C1 segment of cervical spinal cord (tissue), 14 donors: ENCODE measurements around the gene THAP12.
"Not testable (repeated sequence)": the region's sequence is repeated elsewhere in the genome, so short reads cannot be mapped to it uniquely, and the experiment has no call there.

Experiments used
- DNase-seq, 14 donors: peaks; one replicate each; lab custom pipeline; 2025; lab: John Stamatoyannopoulos, UW

THAP12 gene

GRCh38 chr11:76327202-76327601, 53.7 kb downstream of the THAP12 start:
- DNase-seq, result no peak

GRCh38 chr11:76325185-76325584, 55.7 kb downstream of the THAP12 start:
- no peak for DNase-seq

DNA sequence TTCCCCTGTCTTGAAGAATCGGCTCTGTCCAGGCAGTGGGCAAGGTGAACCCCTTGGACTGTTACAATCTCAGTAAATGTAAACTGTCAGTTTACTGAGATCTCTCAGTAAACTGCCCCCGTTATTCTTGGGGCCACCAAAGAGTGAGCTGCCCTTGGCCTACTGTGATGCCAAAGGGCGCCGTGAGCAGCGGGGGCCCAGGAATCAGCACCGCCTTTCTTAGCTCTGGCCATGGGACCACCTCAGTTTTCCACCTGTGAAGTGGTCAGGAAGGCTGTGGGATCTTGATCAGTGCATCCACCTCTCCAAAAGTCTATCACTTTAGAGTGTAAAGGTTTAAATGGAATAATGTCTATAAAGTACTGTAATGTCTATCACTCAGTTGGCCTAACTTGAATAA, 57.1 kb downstream of the THAP12 start:
- DNase-seq, result no peak

- DNase-seq, result not testable (repeated sequence)
Observed at GRCh38 chr11:76323375-76323774, 57.6 kb downstream of the THAP12 start.

GRCh38 chr11:76322942-76323341, 58.0 kb downstream of the THAP12 start:
- DNase-seq, result no peak

DNA sequence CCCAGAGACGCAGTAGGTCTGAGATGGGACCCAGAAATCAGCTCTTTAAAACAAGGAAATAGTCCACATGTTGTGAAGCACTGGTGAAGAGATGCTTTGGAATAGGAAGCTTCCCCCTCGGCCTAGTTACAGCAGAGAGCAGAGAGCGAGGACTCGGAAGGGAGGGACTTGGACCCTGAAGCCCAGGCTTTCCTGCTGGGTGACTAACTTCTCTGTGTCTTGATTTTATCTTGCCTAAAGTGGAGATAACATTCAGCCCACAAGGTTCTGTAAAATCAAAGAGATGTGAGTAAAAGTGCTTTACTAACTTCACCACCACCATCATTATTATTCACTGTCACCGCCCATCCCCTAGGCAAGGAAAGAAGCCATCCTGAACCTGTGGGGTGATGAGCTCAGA, 58.4 kb downstream of the THAP12 start:
- no peak for DNase-seq

- DNase-seq, result no peak
Observed at GRCh38 chr11:76321820-76322524, 59.0 kb downstream of the THAP12 start.

- peak in 1 of 14 donors; percentile 8 for DNase-seq
Observed at GRCh38 chr11:76321340-76321739, 59.6 kb downstream of the THAP12 start.

- no peak for DNase-seq
Observed at GRCh38 chr11:76320929-76321328, 60.0 kb downstream of the THAP12 start.

- DNase-seq, result not testable (repeated sequence)
Observed at GRCh38 chr11:76319798-76320197, 61.1 kb downstream of the THAP12 start.

GRCh38 chr11:76318744-76319384, 62.1 kb downstream of the THAP12 start:
- peak; percentile 4 to 81 (median 47) for DNase-seq

DNA sequence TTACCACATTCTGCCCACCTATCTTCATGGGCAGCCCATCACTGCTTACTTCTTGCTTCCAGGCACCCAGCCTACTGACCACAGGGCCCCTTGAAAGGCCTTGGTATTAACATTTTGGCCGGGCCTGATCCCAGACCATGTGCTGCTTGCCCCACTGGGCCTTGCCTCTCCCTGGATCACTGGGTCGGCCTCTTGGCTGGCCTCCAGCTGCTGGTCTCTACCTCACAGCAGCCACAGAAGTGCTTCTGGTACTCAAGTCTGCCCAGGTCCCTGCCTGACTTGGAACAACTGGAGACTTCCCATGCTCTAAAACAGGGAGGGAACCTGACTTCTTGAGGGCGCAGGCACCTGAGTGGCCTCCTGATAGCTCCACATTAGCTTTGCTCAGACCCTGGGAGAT, 63.6 kb downstream of the THAP12 start:
- no peak for DNase-seq

GRCh38 chr11:76316726-76317125, 64.2 kb downstream of the THAP12 start:
- DNase-seq, result no peak

- DNase-seq, result no peak
Observed at GRCh38 chr11:76315182-76315853, 65.6 kb downstream of the THAP12 start.

- no peak for DNase-seq
Observed at GRCh38 chr11:76314741-76315090, 66.2 kb downstream of the THAP12 start.

GRCh38 chr11:76313913-76314740, 66.8 kb downstream of the THAP12 start:
- no peak for DNase-seq

DNA sequence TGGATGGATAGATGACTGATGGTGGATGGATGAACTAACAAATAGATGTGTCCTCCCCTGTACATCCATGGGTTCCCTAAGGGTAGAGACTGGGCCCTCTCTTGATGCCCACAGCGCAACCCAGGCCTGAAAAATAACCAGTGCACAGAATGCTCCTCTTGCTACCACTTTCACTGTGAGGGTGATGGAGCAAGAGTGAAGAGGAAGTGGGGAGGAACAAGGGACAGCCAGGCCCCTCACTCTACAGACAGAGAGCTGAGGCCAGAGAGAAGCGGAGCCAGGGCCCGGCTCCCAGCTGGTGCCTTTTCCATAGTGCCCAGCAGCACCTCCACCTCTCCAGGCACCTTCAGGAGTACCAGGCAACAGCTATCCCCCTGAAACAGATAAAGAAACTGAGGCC, 67.7 kb downstream of the THAP12 start:
- DNase-seq, result no peak

DNA sequence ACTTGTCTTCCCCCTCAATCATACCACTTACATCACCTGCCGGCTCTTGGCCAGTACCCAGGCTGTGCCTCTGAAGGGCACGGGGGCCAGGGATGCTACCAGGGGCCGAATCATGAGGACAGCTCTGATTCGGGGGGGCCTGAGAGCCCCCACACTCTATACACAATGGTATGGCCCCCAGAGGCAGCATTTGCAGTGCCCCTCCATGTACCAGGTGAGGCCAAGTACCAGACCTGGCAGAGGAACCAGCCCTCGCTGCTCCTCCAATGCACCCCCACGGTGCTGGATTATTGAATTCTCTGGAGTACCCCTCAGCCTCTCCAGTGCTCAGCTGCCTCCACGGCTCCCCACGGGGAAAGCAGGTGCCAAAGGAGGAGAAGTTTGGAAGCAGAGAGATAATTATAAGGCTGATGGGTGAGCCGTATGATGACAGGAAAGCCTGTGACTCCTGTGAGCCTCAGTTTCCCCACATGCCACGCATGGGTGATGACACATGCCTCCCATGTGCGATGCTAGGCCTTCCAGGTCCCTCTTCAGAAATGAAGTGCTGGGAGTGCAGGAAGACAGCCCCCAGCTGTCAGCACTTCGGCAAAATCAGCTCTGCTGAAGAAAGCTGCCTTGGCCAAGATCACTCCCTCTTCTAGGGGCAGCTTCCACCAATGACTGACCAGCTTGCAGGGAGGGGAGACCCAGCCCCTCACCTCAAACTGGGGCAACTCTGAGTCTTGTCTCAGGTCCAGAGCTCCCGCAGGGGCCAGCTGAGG, 69.9 kb downstream of the THAP12 start:
- no peak for DNase-seq

DNA sequence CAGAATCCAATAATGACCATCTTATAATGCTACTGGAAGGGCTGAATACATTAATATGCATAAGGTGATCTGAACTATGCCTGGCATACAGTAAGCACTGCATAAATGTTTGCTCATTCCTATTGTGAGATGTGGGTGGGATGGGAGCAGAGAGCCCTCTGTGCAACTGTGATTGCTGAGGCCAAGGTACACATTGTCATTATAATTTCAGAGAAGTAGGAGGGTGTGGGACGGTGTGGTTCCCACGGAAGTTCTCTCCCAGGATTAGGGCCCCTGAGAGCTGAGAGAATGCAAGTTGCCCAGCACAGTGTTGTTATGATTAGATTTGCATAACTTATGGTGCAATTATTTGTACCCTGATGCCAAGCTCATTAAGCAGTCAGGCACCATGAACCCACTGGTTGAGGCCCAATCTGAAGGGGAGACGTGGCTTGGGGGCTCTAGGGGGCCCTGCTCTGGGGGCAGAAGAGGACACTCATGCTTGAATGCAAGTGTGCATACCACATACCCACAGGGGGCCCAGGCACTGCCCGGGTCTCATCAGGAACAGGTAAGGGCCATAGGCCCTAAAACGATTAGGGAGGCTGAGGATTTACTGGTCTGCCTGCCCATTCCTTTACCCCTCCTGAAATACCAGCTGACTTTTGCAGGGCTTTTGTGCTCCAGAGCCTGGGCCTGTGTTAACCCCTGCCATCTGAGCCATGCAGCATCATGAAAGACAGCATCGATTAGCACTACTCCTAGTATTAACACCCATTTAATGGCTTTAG, 72.8 kb downstream of the THAP12 start:
- no peak for DNase-seq

- DNase-seq, result no peak
Observed at GRCh38 chr11:76307396-76307795, 73.5 kb downstream of the THAP12 start.

GRCh38 chr11:76303399-76303798, 77.5 kb downstream of the THAP12 start:
- no peak for DNase-seq
